GM18868 (cell line): Measurements from ENCODE around the gene TAS2R13.

Experiments
- ATAC-seq: cut with Tn5 transposase; IDR thresholded peaks from one replicate; pipeline ENCODE4 v1.9.1; 2021; ENCODE audit warnings: mild to moderate bottlenecking, moderate library complexity; ENCODE audit not compliant: unreplicated experiment

The TAS2R13 gene

GRCh38 chr12:10884086-10884725 lies 25.2 kb downstream of the TAS2R13 start, which contains the start of gene PRH1:
Gene PRH1, minus strand, starts transcription at chr12:10884255. Its CDS starts 38 bp downstream, at chr12:10884217.
- ATAC-seq = no peak

GRCh38 chr12:10873378-10873777 lies 36.0 kb downstream of the TAS2R13 start:
- ATAC-seq = no peak

- no peak for ATAC-seq
Measured at GRCh38 chr12:10867381-10867780, 42.0 kb downstream of the TAS2R13 start.

GRCh38 chr12:10863512-10864218 lies 45.7 kb downstream of the TAS2R13 start:
- no peak for ATAC-seq

GRCh38 chr12:10861366-10861765 lies 48.0 kb downstream of the TAS2R13 start:
- ATAC-seq = no peak
